T-cell (primary cell): Measurements from ENCODE around the gene CCNL2. TPM values are rescaled to one million over a fixed set of nuclear protein-coding genes. Genes with fewer than 3 reads are reported as not detected.

Experiments used
- ATAC-seq, 4 experiments: fragments of 200-7000 bp in 3 of 4; fragments of 150-1000 bp in 1 of 4; cut with Tn5 transposase; replicated peaks in 1 of 4; 1 replicate in 3 of 4; 2 replicates in 1 of 4; pipeline ENCODE4 v1.10.0; 2021; ENCODE audit warnings: moderate library complexity in 3 of 4, mild to moderate bottlenecking in 2 of 4, moderate number of reproducible peaks in 1 of 4
- CTCF ChIA-PET, 2 donors: fragments of 300-600 bp; sonication (Branson Sonifier 250); formaldehyde crosslinking; loops; one replicate each; lab custom pipeline; 2022; ENCODE audit warnings: antibody characterized with exemption in 2 of 2; lab: Charles Lee
- POLR2A ChIA-PET, 2 donors: fragments of 300-600 bp; sonication (Branson Sonifier 250); formaldehyde crosslinking; loops; one replicate each; lab custom pipeline; 2022; ENCODE audit warnings: antibody characterized with exemption in 2 of 2; lab: Charles Lee
- DNase-seq, 35 experiments: peaks; one replicate each; pipeline versions ENCODE4 v3.0.0 to v3.0.0-alpha.2; 2013 to 2023
- H3K27ac ChIP-seq: one replicate; pipeline ENCODE4 v1.5.1; 2013; ENCODE audit warnings: low read length
- H3K27me3 ChIP-seq, 2 experiments: replicated peaks in 1 of 2; 1 replicate in 1 of 2; 2 replicates in 1 of 2; pipeline versions ENCODE4 v1.6.1 to v1.7.0; 2013; ENCODE audit warnings: low read length in 1 of 2, mixed read lengths in 1 of 2; ENCODE audit not compliant: control insufficient read depth in 2 of 2, insufficient read depth in 2 of 2; ENCODE audit errors: extremely low read depth in 1 of 2
- H3K36me3 ChIP-seq, 2 donors: 1 replicate in 1 of 2; 2 replicates in 1 of 2; pipeline versions ENCODE4 v1.6.1 to v1.7.0; 2013; ENCODE audit warnings: low read length in 1 of 2; ENCODE audit not compliant: control insufficient read depth in 2 of 2, insufficient read depth in 1 of 2; ENCODE audit errors: extremely low read depth in 1 of 2
- H3K4me1 ChIP-seq, 2 experiments: 1 replicate in 1 of 2; 2 replicates in 1 of 2; pipeline versions ENCODE4 v1.6.1 to v1.7.0; 2013; ENCODE audit warnings: low read length in 2 of 2, mixed read lengths in 1 of 2; ENCODE audit not compliant: insufficient read depth in 2 of 2, control insufficient read depth in 1 of 2; ENCODE audit errors: extremely low read depth in 1 of 2
- H3K4me3 ChIP-seq, 2 donors: 1 replicate in 1 of 2; 2 replicates in 1 of 2; pipeline versions ENCODE4 v1.5.1 to v1.7.0; 2013; ENCODE audit warnings: mild to moderate bottlenecking in 2 of 2, low read length in 1 of 2, moderate library complexity in 1 of 2; ENCODE audit not compliant: control insufficient read depth in 1 of 2; ENCODE audit errors: extremely low read depth in 1 of 2
- H3K9me3 ChIP-seq: 2 replicates; pipeline ENCODE4 v1.7.0; 2013
- H3K27ac Mint-ChIP-seq, 2 donors: one replicate each; pipeline ENCODE4 v1.8.0; 2020 to 2021; ENCODE audit warnings: mild to moderate bottlenecking in 2 of 2, mixed read lengths in 2 of 2
- H3K27me3 Mint-ChIP-seq, 2 donors: one replicate each; pipeline ENCODE4 v1.8.0; 2021 to 2022; ENCODE audit warnings: mixed read lengths in 2 of 2
- H3K36me3 Mint-ChIP-seq: one replicate; pipeline ENCODE4 v1.8.0; 2021; ENCODE audit warnings: mixed read lengths
- H3K4me1 Mint-ChIP-seq, 3 donors: one replicate each; pipeline ENCODE4 v1.8.0; 2020 to 2022; ENCODE audit warnings: mixed read lengths in 3 of 3, mild to moderate bottlenecking in 1 of 3
- H3K4me3 Mint-ChIP-seq, 3 donors: one replicate each; pipeline ENCODE4 v1.8.0; 2020 to 2022; ENCODE audit warnings: mild to moderate bottlenecking in 3 of 3, mixed read lengths in 3 of 3, moderate library complexity in 3 of 3
- H3K9me3 Mint-ChIP-seq, 3 donors: one replicate each; pipeline ENCODE4 v1.8.0; 2020 to 2022; ENCODE audit warnings: mixed read lengths in 3 of 3
- WGBS: methylation state at CpG from one replicate; pipeline ENCODE4 v1.1.5; 2013; ENCODE audit warnings: missing lambda C conversion rate; ENCODE audit not compliant: insufficient coverage; 5-methylcytosine and 5-hydroxymethylcytosine counted together
- total RNA-seq, 35 experiments: library from RNA in 6 of 35; stranded (reverse) in 6 of 35; fragments of 120-200 nt in 1 of 35; gene quantifications; one replicate each; pipeline versions ENCODE4 v1.2.1 to v1.2.4 and lab custom pipeline; 2013 to 2026

The CCNL2 gene
- total RNA-seq, 5 donors from 2014 or later (not counting 1 experiment from before 2014, with no cell fraction given), result 250 to 418 (median 376) TPM

DNA sequence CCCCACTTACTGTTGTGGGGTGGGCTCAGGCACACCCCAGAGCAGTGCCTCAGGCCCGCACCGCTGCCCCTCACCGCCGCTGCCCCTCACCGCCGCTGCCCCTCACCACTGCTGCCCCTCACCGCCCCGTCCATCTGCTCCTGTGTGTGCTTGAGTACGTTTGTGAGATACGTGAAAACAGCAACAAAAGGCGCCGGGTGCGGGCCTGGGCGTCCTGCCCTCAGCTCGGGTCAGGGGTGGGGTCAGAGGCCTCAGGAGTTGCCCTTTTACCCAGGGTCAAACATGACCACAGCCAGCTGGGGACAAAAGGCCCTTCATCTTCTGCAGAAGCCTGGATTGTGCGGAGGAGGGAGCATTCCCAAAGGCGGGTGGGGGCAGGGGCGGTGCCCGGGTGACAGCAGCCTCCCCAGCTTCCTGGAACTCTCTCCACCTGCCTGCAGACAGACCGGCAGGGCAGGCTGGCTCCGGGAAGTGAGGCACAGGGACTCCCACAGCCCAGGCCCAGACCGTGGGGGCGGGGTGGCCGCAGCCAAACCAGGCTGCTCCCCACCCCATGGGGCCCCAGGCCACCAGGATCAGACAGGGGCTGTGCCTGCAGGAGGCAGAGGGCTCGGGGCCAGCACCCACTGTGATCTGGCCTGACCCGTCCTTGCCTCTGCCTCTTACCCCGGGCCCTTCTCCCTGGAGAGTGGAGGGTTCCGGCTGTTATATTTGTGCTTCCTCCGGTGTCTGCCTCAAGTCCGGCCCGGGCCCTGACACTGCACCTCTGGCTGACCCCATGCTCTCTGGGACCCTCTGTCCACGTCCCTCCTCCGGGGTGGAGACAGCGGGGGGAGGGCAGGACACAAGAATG lies 34.0 kb upstream of the CCNL2 start:
- H3K4me1 Mint-ChIP-seq, result peaks cover 6 to 13% (median 12%) of the 10 kb centered on the region in 3 donors
- H3K27ac Mint-ChIP-seq, result no peak overlapping the region
- Histone ChIP-seq H3K4me1 (peaks cover 2 to 30% of the 10 kb centered on the region in 2 experiments), H3K27ac (no peak overlapping the region), H3K36me3 (no peaks in the 10 kb centered on the region), H3K27me3 (peaks cover 0 to 91% of the 10 kb centered on the region in 2 experiments), H3K9me3 (no peaks in the 10 kb centered on the region), H3K4me3 (no peak overlapping the region)
- no peak overlapping the region for H3K4me3 Mint-ChIP-seq
- ATAC-seq (no peak), DNase-seq (no peak)
- 68% methylated on average over 27 of the region's 34 CpGs for WGBS
- POLR2A ChIA-PET, result no interaction called here
- no peaks in the 10 kb centered on the region for H3K36me3 Mint-ChIP-seq
- peaks cover 11 to 39% of the 10 kb centered on the region in 2 donors for H3K27me3 Mint-ChIP-seq
- CTCF ChIA-PET, result no interaction called here
- no peaks in the 10 kb centered on the region for H3K9me3 Mint-ChIP-seq

DNA sequence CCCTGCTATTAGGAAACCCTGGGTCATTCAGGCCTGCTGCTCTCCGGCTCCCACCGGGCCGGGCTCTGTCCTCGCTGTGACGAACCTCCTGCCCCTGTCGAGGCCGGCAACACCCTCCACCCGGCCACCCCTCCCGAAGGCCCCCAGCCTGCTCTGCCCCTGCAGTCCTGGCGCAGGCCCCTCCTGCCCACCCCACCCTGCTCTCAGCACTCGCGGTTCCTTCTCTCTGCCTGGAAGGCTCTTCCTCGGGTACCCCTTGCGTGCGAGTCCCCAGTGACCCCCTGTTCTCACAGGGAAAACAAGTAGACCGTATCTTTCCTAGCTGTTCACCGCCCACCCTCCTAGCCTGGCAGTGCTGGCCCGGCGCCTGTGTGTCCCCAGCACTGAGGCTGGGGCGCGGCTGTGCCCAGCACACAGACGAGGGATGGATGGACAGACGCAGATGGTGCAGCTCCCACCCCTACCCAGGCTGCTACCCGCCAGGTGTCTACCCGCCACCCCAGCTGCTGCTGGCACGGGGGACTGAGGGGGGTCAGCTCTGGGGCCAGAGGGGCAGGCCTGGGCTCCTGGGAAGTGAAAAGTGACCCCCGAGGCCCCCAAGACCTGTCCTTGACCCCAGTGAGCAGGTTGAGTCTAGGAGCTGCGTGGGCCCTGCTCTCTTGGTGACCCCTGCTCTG lies 33.3 kb upstream of the CCNL2 start:
- Histone ChIP-seq H3K4me1 (peaks cover 2 to 30% of the 10 kb centered on the region in 2 experiments), H3K4me3 (no peak overlapping the region), H3K27me3 (peaks cover 0 to 85% of the 10 kb centered on the region in 2 experiments), H3K27ac (no peak overlapping the region), H3K36me3 (no peaks in the 10 kb centered on the region), H3K9me3 (no peaks in the 10 kb centered on the region)
- no peak for ATAC-seq
- Mint-ChIP-seq H3K4me3 (no peak overlapping the region), H3K9me3 (no peaks in the 10 kb centered on the region), H3K4me1 (peaks cover 7 to 13% (median 12%) of the 10 kb centered on the region in 3 donors), H3K27ac (no peak overlapping the region), H3K27me3 (peaks cover 11 to 39% of the 10 kb centered on the region in 2 donors), H3K36me3 (no peaks in the 10 kb centered on the region)
- 85% methylated on average over 26 of the region's 28 CpGs for WGBS
- no peak for DNase-seq
- CTCF ChIA-PET, result no interaction called here
- POLR2A ChIA-PET, result no interaction called here

DNA sequence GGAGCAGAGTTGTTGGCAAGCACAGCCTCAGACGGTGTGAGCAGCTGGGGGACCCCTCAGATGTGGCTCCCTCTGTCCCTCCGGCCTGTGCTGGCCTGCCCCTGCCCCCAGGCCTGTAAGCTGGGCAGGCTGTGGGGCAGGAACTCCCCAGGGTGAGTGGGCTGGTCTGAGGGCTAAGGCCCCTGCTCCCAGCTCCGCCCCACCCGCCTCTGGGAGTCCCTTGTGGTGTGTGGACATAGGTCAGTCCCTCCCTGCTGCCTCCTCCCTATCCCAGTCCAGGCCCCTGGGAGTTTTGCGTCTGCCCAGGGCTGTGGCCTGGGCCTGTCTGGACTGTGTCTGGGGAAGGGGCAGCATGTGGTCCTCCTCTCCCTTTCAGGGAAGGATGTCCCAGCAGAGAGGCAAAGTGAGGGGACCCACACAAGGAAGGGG lies 32.7 kb upstream of the CCNL2 start:
- Mint-ChIP-seq H3K9me3 (no peaks in the 10 kb centered on the region), H3K4me3 (no peak overlapping the region), H3K36me3 (no peaks in the 10 kb centered on the region), H3K27me3 (peaks cover 11 to 37% of the 10 kb centered on the region in 2 donors), H3K27ac (no peak overlapping the region), H3K4me1 (peaks cover 7 to 13% (median 12%) of the 10 kb centered on the region in 3 donors)
- WGBS, result 43% methylated on average over 2 of the region's 5 CpGs
- Histone ChIP-seq H3K27ac (no peak overlapping the region), H3K9me3 (no peaks in the 10 kb centered on the region), H3K27me3 (peaks cover 0 to 83% of the 10 kb centered on the region in 2 experiments), H3K4me3 (no peak overlapping the region), H3K36me3 (no peaks in the 10 kb centered on the region), H3K4me1 (peaks cover 2 to 30% of the 10 kb centered on the region in 2 experiments)
- DNase-seq (no peak), ATAC-seq (no peak)
- ChIA-PET POLR2A (no interaction called here), CTCF (no interaction called here)

DNA sequence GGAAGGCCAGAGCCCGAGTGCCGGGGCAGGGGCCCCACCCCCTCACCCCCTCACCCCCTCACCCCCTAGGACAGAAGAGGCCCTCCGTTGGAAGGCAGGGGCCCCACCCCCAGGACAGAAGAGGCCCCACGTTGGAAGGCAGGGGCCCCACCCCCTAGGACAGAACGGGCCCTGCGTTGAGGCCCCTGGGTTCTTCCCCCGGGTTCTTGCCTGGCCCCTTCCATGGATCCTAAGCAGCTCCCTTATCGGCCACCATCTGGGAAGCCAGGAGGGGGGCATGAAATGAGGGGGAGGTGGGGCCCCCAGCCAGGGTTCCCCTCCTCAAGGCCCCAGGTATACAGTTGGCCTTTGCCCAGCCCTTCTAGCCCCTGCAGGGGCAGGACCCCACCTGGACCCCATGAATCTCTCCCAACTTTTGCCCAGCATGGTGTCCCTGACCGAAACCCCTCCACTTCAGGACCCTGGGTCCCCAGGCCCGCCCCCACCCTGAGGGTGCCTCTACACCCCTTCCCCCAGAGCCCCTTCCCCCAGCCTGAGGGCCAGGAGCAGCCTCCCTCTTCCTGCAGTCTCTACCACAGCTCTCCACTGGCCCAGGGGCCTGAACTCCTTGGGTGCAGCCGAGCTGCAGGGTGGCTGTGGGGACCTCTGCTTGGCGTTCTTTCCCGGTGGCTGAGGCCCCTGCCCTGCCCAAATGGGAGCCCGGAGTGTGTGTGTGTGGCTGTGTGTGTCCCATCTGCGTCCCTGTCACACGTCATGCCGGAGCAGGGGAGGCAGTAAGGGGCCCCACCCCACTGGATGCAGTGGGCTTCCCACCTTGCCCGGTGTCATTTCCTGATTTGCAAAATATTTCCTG lies 32.1 kb upstream of the CCNL2 start:
- Mint-ChIP-seq H3K27ac (no peak overlapping the region), H3K27me3 (peaks cover 11 to 35% of the 10 kb centered on the region in 2 donors), H3K4me1 (peaks cover 7 to 11% (median 8%) of the 10 kb centered on the region in 3 donors), H3K9me3 (no peaks in the 10 kb centered on the region), H3K36me3 (no peaks in the 10 kb centered on the region), H3K4me3 (no peak overlapping the region)
- no peaks in the 10 kb centered on the region for H3K9me3 ChIP-seq
- CTCF ChIA-PET, result interaction anchor here in 1 of 2 donors (0.6 kb wide), 1 partner anchor 13 kb away, joined by 13 read pairs; no protein-coding TSS in a partner anchor
- peaks cover 2 to 30% of the 10 kb centered on the region in 2 experiments for H3K4me1 ChIP-seq
- no peak for DNase-seq
- H3K36me3 ChIP-seq, result no peaks in the 10 kb centered on the region
- POLR2A ChIA-PET, result no interaction called here
- H3K27me3 ChIP-seq, result peaks cover 0 to 83% of the 10 kb centered on the region in 2 experiments
- WGBS, result 73% methylated on average over 5 of the region's 18 CpGs
- H3K27ac ChIP-seq, result no peak overlapping the region
- H3K4me3 ChIP-seq, result no peak overlapping the region
- ATAC-seq, result no peak

DNA sequence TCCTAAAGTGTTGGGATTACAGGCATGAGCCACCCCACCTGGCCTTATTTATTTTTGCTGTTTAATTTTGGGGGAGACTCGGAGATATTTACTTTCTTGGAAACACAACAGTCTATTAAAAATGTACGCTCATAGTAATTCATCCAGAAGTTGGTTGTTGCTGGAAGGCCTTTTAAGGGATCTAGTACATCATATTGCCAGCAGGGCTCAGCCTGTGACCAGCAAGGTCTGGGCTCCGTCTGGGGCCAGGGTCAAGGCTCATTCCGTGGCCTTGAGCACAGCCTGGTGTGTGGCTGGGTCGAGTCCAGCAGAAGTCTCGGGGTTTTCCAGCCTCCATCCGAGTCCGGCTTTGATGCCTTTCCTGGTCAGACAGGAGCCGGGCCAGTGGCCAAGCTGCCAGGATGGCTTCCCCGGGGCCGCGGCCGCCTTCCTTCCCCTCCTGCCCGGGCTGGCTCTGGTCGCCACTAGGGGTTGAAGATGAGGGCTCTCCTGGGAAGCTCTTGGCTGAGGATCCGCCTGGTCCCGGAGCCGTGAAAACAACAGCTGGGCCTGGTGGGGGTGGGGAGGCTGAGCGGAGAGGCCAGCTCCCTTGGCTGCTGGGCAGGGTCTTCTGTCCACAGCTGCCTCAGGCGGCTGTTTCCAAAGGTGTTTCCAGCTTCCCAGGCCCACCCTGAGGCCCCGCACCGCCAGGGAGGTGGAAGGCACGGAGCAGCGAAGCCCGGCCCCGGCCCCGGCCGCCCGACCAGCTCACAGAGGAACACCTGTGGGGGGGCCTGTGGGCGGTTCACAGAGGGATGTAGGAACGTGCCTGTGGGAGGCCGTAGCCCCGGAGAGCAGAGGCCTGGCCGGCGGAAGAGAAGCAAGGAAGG lies 31.2 kb upstream of the CCNL2 start:
- H3K27ac Mint-ChIP-seq, result no peak overlapping the region
- H3K36me3 Mint-ChIP-seq, result no peaks in the 10 kb centered on the region
- DNase-seq (no peak), ATAC-seq (no peak)
- ChIA-PET CTCF (interaction anchor here in 1 of 2 donors (0.6 kb wide), 1 partner anchor 13 kb away, joined by 13 read pairs; no protein-coding TSS in a partner anchor), POLR2A (no interaction called here)
- Histone ChIP-seq H3K4me1 (peaks cover 0 to 26% of the 10 kb centered on the region in 2 experiments), H3K4me3 (no peak overlapping the region), H3K27ac (no peak overlapping the region), H3K9me3 (no peaks in the 10 kb centered on the region), H3K36me3 (no peaks in the 10 kb centered on the region), H3K27me3 (peaks cover 0 to 85% of the 10 kb centered on the region in 2 experiments)
- peaks cover 7 to 10% (median 7%) of the 10 kb centered on the region in 3 donors for H3K4me1 Mint-ChIP-seq
- H3K9me3 Mint-ChIP-seq, result no peaks in the 10 kb centered on the region
- H3K27me3 Mint-ChIP-seq, result peaks cover 11 to 32% of the 10 kb centered on the region in 2 donors
- WGBS, result 83% methylated on average over 25 of the region's 35 CpGs
- no peak overlapping the region for H3K4me3 Mint-ChIP-seq
